D721Med (cell line): ENCODE measurements around the gene ADAM19.

ENCODE experiments used
- DNase-seq: peaks from one replicate; pipeline ENCODE4 v3.0.0; 2011; ENCODE audit warnings: low spot score; ENCODE audit not compliant: insufficient read length
- FAIRE-seq: peaks from 2 replicates; lab custom pipeline; 2011; peaks lifted over from hg19 to GRCh38; lab: Jason Lieb, UNC
- CTCF ChIP-seq: IDR thresholded peaks from 2 replicates; pipeline ENCODE4 v1.5.1; 2012; ENCODE audit warnings: mild to moderate bottlenecking, control low read depth; ENCODE audit not compliant: insufficient read depth; ENCODE audit errors: missing control alignments

The ADAM19 gene

GRCh38 chr5:157473383-157474320, 101.9 kb downstream of the ADAM19 start:
- FAIRE-seq (no peak), DNase-seq (no peak)
- TF ChIP-seq CTCF = no peak

- DNase-seq (no peak), FAIRE-seq (no peak)
- TF ChIP-seq CTCF = peak; percentile 31
These were observed 103.9 kb downstream of the ADAM19 start for GRCh38 chr5:157471709-157472108.

- FAIRE-seq (no peak), DNase-seq (no peak)
- TF ChIP-seq CTCF = no peak
These were observed 104.9 kb downstream of the ADAM19 start for GRCh38 chr5:157470631-157471030.

- DNase-seq (no peak), FAIRE-seq (no peak)
- TF ChIP-seq CTCF = no peak
These were observed 105.9 kb downstream of the ADAM19 start for GRCh38 chr5:157469687-157470086.

GRCh38 chr5:157469073-157469472, 106.5 kb downstream of the ADAM19 start:
- DNase-seq (no peak), FAIRE-seq (no peak)
- no peak for TF ChIP-seq CTCF

- FAIRE-seq (no peak), DNase-seq (no peak)
- TF ChIP-seq CTCF = no peak
These were observed 107.1 kb downstream of the ADAM19 start for GRCh38 chr5:157468293-157468965.
